Activated CD8-positive, alpha-beta memory T cell treated with anti-CD3 and anti-CD28 coated beads, Interleukin-2, amount 50 U/mL, for 4 hours (primary cell): Measurements from ENCODE around the gene HOTAIR.
A peak's percentile ranks its signal among the peaks of the same experiment; 100 is the strongest.

Source experiments
- DNase-seq: peaks from one replicate; pipeline ENCODE4 v3.0.0-alpha.2; 2020

The HOTAIR gene

DNA sequence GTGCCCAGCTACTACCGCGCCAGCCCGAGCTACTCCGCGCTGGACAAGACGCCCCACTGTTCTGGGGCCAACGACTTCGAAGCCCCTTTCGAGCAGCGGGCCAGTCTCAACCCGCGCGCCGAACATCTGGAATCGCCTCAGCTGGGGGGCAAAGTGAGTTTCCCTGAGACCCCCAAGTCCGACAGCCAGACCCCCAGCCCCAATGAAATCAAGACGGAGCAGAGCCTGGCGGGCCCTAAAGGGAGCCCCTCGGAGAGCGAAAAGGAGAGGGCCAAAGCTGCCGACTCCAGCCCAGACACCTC, 10.9 kb upstream of the HOTAIR start:
- no peak for DNase-seq

DNA sequence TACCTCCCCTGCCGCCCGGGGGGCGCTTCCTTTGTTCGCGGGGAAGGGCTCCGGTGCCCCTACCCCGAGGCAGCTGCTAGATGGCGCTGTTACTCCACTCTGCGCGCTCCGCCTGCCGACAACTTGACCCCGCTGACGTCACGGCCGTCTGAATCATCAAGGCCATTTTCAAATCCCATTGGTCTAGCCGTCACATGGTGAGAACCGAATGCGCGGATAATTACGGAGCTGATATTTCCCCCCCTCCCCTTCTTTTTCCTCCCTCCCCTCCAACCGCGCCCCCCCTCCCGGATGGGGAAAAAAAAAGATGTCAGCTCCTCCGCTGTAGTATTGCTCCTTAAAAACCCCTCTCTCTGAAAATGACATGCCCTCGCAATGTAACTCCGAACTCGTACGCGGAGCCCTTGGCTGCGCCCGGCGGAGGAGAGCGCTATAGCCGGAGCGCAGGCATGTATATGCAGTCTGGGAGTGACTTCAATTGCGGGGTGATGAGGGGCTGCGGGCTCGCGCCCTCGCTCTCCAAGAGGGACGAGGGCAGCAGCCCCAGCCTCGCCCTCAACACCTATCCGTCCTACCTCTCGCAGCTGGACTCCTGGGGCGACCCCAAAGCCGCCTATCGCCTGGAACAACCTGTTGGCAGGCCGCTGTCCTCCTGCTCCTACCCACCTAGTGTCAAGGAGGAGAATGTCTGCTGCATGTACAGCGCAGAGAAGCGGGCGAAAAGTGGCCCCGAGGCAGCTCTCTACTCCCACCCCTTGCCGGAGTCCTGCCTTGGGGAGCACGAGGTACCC, 10.3 kb upstream of the HOTAIR start, which contains the start of gene HOXC10:
HOXC10 (plus strand) TSS at position 246 of the 791 bp plus-strand sequence; CDS start at position 360, 114 bp downstream.
- peak; percentile 82 for DNase-seq

DNA sequence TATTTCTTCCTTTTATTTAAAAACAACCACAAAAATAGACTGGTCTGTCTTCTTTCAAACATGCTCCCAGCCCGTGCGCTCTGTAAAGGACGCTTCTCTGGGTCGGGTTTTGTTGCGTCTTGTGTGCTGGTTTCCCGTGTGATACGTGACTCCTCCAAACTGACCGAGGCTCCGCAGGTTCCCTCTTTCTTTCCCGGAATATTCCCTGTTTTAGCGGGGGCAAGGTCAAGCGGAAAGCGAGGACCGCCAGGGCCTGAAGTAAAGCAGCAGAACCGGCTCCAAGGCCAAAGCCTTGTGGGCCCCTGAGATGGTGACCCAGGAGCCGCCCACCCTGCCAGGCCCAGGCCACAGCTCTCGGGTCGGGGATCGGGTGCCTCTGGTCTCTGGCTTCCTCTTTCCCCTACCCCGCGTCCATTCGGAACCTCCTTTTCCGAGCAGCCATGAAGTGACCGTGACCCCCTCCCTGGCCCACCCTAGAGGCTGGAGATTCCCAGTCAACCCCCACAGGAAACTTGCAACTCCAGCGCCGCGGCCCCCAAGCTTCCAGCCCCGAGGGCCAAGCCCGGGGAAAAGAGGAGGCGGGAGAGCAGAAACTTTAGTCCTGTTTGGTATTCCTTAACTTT, 9.3 kb upstream of the HOTAIR start:
- no peak for DNase-seq

DNA sequence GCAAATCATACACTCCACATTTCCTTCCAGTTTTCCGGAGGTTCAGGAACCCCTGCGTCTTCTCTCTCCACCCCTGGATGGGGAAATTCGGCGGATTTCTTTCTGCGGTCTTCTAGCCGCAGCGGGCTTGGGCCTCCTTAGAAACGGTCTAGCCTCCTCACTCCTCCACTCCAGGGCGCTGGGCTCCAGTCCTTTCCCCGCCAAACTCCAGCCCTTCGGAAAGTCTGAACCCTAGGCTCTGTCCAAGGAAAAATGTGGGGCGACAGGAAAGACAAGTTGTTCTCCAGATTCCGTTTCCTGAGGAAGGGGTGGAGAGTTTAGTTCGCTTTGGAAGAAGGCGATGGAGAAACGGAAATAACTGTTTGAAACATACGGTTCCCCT, 8.8 kb upstream of the HOTAIR start:
- no peak for DNase-seq

DNA sequence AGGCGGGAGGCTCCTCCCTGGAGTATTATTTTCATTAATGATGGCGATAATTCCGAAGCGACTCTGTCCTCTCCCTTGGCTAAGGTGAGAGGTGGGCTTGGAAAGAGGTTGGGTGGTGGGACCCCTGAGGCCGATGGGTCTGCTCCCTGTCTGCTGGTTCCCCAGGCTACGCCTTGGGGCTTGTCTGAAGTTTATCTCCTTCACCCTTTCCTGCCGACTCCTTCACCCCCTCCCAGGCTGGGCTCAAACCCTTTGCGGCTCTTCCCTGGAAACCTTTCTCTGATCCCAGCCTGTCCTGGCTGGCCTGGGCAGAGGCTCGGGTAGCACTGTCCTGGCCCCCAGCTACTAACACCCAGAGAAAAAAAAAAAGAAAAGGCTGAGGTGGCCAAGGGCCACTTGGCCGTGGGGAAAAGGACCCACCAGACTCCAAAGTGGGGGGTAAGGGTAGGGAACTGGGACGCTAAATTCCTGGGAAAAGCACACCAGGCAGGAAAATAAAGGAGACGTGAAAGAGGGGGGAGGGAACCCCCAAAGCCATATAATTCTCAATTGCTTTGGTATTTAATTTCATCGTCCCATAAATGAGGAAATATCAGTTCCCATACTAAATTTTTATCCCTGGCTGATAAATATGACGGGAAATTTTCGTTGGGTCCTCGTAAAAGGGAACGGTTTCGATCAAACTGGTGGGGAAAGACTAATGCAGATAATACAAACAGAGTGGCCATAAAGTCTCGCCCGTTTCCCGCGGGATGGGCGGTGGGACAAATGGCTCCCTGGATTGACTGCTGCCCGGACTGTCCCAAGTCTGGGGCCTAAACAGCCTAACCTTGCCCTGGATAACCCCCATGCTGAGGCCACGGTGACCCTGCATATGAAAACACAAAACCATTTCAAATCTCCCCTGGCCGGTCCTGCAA, 8.2 kb upstream of the HOTAIR start:
- DNase-seq: no peak

DNA sequence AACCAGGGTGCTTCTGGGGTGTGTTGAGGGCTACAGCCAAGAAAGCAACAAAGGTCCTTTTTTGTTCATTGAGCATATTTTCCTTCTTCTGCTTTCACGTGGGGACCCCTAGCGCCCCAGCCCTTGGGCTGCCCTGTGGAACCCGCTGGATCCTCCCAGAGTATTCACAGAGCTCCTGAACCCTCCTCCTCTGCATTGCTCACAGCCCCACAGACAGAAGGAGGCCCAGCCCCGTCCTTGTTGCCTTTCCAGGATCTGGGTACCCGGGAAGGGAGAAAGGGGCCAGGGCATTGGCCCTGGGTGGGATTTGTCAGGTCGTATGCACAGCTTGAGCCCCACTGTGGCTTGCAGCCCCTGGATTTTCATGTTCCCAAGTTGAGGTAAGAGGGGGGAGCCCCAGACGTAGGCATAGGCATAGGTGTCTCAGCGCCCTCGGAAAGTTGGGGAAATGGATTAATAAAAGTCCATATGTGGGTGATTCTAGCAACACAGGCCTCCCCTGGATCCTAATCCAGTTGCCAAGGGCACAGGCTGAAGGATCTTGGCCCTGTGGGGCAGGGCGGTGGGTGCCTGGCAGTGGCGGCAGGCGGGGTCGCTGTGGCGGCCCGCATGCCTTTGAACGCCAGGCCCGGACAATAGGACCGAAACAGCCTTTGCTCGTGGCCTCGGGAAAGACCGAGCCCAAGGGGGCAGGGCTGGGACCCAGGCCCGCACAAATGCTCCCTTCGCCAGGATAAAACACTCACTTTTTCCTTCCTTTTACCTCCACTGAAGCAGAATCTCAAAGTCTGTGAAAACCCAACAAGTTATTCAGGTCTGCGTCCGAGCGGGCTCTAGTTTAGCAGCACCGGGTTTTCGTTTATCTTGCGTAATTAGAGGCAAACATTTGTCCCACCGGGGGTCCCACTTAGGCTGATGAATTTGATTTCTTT, 7.1 kb upstream of the HOTAIR start:
- no peak for DNase-seq

DNA sequence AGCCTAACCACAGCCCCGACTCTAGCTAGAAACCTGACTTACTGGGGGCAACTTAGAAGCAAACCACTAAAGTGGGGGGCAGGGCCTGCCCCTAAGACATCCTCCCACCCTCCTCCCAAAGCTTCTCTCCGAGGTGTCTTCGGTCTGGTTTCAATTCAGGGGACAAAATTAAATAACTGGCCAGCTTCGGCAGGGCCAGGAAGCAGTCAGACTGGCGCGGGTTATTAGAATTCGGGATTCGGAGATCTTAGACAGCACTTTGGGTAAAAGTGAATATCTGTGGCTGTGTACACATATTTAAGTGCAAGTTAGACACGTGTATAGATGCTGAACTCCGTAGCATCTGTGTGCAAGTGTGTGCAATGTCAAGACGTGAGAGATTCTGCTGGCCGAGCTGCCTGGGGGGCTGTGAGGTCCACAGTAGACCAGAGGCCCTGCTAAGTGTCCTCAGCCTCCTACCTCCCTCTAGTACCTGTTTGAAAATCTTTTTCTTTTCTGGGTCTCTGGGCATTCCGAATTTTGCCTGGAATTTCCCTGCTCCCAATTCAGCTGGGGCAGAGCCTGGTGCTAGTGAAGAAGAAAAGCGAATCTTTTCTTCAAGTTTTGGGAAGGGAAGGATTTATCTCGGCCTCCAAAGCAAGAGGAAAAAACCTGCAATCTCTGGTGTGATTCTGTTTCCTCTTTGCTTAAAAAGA, 6.2 kb upstream of the HOTAIR start:
- DNase-seq: no peak

DNA sequence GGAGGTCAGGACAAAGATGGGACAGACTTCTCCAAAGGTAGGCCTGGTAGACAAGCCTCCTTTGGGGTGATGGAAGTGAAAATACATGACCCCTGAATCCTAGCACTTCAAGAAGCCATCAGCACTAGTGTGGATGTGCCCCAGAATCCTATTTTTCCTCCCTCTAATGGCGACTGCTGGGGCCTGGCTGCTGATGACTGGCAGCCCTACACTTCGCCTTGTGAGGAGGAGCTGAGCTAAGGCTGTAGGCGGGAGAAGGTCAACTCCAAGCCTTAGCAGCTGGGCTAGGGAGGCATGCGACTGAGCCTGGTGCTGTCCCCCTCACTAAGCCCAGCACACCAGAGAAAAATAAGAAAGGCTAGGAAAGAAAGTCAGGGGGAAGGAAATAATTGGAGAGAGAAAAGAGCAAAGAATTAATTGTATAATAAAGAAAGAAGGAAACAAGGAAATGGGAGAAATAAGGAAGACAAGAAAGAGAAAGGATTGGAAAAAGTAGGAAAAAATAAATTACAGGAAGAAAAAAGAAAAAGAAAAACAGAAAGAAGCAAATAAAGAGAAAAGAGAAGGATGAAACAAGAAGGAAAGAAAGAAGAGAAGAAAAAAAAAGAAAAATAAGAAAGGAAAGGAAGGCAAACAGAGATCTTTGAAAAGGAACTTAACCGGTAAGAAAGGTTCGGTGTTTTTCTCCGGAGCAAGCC, 5.5 kb upstream of the HOTAIR start:
- DNase-seq: no peak

DNA sequence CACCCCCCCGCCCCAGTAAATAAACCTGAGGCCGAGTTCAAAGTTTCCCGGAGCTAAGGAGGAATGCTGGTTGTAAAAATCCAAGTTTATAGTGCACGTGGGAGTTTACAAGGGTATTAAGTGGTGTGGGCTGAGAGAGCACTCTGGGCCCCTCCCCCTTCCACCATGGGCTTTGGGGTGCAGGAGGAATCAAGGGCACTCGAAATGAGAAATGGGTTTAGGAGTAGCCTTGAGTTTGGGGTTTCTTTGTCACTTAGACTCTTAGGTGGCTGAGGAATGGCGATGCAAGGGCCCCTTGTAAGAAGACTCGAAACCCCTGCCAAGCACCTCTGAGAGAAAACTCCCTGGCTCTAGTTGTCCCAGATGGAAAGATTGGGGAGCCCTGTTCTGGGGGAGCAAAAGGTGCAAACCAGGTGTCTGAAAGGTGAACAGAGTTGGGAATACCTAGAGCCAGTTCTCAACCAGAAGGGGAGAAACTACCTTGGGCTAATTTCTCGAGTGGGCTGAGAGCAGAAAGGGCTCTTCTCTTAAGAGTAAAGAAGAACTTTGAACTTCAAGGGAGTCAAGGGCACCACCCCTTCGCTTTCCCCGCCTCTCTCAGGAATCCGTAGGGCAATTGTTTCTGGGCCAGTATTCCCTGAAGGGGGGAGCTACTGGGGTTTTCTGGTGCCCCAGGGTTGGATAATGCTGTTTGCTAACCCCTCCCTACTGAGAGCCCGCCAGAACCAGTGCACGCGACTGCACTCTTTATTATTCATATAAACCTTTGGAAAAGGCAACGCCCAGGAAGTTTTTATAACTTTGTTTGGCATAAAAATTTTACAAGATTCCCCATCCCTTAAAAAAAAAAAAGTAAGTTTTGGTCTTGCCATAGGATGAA, 4.0 kb upstream of the HOTAIR start:
- DNase-seq: no peak

DNA sequence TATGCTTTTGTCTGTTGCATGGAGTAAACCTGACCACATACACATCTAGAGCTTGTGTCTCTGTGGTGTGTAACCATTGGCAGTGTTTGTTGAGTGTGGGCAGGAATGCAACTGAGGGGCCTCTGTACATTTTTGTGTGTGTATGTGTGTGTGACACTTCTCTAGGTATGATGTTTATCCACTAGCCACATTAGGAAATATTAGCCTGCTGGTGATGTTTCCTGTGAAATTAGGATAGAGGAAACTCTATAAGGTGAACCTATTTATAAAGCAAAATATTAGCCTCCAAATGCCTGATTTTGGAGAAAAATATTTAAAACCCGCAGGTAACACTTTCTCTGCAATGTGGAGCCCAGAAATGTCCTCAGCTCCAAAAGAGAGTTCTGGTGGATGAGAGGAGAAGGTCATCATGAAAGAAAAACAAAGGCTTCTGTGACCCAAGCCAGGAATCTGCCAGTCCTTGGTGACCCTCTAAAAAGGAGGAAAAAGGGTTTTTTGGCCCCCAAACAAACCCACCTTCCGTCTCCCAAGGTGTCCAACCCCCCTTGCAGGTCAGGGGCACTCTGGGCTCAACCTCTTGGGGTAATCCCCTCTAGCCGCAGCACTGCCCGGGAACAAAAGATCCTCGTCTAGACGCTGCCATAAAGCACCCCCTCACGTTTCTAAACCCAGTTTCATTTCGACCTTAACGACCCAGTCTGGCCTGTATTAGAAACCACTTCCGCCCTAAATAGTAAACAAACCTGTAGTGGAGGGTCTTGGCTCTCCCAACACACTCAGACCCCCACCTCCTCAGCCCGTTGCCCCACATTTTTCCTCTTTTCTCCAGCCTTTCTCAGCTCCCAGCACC, 3.1 kb upstream of the HOTAIR start:
- no peak for DNase-seq

DNA sequence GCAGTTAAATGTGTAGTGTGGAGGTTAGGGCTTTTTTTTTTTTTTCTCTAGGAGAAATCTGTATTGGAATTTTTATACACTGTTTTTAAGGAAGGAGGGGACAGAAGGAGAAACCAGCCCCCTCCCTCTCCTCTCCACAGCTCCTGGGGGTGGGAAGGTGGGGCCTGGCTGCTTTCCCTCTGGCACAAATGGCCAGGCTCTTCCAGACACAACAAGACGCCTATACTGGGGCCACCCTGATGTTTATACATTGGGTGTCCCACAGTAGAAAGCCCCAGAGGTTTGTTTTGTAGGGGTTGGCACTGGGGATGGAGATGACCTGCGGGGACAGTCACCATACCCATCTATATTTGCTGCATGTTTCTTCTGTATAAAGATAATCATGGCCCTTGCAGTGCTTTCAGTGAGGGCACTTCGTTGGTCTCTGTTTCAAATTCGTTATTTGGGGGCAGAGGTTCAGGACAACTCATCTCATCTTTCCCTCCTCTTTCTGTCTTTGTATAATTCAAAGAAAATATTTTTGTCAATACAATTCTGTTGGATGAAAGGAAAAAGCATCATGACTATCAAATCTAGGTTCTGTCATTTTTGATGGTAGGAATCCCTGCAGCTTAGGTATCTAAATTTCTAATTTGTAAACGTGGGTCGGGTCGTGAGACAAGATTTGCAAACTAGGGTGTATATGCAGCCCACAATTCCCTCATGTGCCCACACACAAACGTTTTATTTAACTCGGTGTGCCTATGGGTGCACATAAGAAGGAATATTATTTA, 2.3 kb upstream of the HOTAIR start:
- no peak for DNase-seq

DNA sequence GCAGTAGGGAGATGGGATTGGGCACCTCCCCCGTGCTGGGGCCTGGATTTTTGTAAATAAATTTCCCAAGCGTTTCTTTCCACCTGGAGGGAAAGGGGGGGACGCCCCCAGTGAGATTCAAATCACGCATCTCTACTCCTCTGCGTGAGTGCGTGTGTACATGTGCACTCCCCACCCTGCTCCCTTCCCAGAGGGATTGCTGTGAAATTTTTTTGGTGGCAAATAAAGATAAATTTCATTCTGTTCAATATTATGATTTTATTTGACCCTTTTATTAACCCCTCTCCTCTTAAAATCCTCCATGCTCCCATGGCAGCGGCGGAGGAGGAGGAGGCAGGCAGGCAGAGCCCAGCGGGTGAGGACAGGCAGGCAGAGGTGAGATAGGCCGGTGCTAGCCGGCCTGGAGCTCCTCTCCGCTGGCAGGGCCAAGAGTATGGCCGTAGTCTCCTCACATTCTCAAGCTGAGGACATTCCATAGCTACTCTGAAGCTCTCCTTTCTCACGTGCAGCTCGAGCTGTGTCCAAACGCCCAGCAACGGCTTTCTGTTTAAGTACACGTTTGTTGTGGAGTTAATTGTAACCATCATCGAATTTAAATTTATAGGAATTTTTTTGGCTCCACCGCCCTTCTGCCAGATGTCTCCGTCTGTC, 1.5 kb upstream of the HOTAIR start:
- no peak for DNase-seq

DNA sequence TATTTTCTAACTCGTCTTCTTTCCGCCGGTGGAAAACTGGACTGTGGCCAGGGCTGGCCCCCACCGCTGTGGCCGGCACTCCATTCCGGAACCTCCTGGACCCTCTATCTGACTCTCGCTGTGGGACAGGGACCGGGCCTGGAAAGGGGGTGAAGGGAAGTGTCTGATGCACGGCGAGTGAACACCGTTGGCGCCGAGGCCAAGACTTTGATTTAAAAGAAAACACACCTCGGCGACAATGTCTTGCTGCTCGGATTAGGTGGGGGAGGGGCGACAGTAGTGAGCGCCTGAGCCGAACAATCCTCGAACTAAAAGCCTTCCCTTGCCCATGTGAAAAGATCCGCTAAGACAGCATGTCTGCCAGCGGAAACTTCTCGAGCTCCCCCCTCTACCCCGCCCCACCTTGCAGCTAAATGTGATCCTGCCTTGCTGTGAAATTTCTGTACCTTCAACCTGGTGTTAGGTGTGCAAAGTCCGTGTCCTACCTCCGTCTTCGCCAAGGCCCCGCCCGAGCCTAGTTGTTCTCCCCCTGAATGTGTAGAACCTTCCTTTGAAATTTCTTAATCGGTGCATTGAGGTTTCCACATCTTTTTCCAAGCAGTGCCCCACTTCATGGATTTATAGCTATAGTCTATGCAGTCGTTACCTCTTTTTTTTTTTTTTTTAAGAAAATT, 862 bp upstream of the HOTAIR start:
- no peak for DNase-seq

DNA sequence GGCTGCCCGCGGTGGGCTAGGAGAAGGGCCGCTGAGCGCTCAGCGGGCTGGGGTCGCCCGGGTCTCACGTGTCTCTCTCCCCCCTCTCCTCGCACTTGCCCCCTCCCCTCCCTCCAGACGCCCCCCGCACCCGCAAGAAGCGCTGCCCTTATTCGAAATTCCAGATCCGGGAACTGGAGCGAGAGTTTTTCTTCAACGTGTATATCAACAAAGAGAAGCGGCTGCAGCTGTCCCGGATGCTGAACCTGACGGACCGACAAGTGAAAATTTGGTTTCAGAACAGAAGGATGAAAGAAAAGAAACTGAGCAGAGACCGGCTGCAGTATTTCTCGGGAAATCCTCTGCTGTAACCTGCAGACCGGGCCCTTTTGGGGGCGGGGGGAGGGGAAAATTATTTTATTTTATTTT, 314 bp upstream of the HOTAIR start:
- no peak for DNase-seq

DNA sequence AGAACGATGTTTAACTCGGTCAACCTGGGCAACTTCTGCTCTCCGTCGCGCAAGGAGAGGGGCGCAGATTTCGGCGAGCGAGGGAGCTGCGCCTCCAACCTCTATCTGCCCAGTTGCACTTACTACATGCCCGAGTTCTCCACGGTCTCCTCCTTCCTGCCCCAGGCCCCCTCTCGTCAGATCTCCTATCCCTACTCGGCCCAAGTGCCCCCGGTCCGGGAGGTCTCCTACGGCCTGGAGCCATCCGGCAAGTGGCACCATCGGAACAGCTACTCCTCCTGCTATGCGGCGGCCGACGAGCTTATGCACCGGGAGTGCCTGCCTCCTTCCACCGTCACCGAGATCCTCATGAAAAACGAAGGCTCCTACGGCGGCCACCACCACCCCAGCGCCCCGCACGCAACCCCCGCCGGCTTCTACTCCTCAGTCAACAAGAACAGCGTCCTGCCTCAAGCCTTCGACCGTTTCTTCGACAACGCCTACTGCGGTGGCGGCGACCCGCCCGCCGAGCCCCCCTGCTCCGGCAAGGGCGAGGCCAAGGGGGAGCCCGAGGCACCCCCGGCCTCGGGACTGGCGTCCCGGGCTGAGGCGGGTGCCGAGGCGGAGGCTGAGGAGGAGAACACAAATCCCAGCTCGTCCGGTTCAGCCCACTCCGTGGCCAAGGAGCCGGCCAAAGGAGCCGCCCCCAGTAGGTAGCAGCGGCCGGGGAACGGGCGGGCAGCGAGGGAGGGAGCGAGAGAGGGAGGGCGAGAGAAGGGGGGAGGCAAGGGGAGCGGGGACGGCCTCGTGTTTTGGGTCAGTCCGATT, 1.3 kb downstream of the HOTAIR start:
- no peak for DNase-seq

DNA sequence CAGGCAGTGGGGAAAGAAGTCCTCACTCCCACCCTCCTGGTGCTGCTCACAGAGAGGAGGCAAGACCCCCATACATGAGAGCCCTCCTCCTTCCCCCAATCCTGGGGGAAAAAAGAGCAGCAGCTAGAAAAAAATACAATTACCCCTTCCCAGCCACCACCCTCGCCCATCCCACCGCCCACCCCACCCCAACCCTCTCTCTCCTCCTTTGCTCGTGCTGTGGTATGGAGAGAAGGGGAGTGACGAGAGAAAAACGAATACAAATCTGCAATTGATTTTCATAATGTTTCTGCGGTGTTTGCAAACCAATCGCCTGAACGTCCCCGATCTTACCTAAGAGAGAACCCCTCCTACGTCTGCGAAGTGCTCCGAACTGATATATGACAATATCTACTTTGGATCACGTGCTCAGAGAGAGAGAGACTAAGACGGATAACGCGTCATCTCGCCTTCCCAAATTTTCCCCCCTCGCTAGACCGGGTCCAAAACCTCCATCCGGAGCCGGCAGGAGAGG, 2.0 kb downstream of the HOTAIR start, which contains the start of gene HOXC11:
HOXC11 (plus strand) TSS at position 405 of the 514 bp plus-strand sequence. CDS start 116 bp downstream, outside the sequence.
- DNase-seq: no peak
